Fibroblast of pulmonary artery (primary cell): ENCODE results near the gene PRPF31.

Source experiments
- DNase-seq: peaks from one replicate; pipeline ENCODE4 v3.0.0-alpha.2; 2010; ENCODE audit warnings: low read depth
- H3K4me3 ChIP-seq: replicated peaks from 2 replicates; pipeline ENCODE4 v1.5.1; 2011; ENCODE audit warnings: low read depth, mild to moderate bottlenecking, control low read depth, low read length, moderate library complexity
- TF ChIP-seq, protein P1 (sequence below): IDR thresholded peaks from 2 replicates; pipeline ENCODE4 v1.5.1; 2011; ENCODE audit warnings: mild to moderate bottlenecking, control low read depth, low read length, inconsistent platforms; ENCODE audit errors: missing control alignments

PRPF31 gene

DNA sequence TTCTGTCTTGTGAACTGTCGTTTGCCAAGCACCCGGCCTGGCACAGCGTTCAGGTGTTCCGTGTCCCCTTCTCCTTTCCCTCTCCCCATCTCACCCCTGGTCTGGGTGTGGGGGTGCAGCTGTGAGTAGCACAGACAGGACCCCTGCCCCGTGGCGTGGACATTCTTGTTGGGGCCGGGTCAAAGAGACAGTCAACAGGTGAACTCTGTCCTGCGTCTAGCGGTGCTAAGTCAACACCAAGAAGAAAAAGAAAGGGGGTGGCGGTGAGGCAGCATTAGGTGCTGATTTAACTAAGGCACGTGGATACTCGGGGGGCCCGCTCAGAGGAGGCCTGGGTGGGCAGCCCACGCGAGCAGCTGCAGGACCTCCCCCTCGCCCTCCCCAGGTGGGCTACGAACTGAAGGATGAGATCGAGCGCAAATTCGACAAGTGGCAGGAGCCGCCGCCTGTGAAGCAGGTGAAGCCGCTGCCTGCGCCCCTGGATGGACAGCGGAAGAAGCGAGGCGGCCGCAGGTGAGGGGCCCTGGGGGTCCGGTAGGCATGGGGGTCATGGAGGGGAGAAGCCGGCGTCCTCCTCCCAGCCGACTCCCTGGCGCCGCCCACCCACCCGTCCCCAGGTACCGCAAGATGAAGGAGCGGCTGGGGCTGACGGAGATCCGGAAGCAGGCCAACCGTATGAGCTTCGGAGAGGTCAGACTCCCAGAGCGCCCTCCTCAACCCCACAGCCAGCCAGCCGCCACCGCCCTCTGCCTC is 12.3 kb downstream of the PRPF31 start:
- TF ChIP-seq, protein P1, sequence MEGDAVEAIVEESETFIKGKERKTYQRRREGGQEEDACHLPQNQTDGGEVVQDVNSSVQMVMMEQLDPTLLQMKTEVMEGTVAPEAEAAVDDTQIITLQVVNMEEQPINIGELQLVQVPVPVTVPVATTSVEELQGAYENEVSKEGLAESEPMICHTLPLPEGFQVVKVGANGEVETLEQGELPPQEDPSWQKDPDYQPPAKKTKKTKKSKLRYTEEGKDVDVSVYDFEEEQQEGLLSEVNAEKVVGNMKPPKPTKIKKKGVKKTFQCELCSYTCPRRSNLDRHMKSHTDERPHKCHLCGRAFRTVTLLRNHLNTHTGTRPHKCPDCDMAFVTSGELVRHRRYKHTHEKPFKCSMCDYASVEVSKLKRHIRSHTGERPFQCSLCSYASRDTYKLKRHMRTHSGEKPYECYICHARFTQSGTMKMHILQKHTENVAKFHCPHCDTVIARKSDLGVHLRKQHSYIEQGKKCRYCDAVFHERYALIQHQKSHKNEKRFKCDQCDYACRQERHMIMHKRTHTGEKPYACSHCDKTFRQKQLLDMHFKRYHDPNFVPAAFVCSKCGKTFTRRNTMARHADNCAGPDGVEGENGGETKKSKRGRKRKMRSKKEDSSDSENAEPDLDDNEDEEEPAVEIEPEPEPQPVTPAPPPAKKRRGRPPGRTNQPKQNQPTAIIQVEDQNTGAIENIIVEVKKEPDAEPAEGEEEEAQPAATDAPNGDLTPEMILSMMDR = no peak
- no peak for DNase-seq
- no peak overlapping the region for H3K4me3 ChIP-seq

DNA sequence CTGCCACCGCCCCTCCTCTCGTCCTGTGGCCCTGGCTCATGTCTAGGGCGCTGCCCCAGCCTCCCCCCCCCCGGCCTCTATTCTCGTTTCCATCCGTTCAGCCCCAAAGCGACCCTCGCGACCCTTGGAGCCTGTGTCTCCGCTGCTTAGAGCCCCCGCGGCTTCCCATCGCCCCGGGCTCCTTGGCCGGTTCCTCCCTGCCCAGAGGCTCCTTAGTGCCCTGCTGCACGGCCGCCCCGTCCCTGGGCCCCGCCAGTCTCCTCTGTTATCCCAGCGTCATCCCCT is 12.8 kb downstream of the PRPF31 start:
- H3K4me3 ChIP-seq = no peak overlapping the region
- TF ChIP-seq, protein P1 = no peak
- no peak for DNase-seq

DNA sequence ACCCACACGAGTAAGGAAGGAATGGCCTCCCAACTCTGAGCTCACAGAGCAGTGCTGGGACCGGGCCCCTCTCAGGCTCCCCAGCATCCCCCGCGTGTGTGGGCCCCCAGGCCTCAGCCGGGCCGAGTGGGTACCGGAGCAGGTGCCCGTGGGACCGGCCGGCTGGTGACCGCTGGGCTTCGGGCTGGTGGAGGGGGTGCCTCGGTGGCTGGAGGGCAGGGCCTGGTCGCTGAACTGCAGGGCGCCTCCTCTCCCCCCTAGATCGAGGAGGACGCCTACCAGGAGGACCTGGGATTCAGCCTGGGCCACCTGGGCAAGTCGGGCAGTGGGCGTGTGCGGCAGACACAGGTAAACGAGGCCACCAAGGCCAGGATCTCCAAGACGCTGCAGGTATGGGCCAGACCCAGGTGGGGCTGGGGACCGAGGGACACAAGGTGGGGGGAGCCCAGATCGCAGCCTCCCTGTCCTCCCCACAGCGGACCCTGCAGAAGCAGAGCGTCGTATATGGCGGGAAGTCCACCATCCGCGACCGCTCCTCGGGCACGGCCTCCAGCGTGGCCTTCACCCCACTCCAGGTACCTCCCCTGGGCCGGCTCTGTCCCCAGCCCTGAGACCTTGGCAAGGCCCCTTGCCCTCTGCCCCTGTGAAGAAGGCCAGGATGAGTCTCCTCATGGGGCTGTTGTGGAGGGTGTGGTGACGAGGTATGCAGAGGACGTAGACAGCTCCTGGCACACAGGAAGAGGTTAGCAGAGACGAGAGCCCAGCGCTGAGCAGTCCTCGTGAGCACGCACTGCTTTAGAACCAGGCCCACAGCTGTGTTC is 13.5 kb downstream of the PRPF31 start:
- no peak for DNase-seq
- H3K4me3 ChIP-seq = no peak overlapping the region
- TF ChIP-seq, protein P1 = no peak

DNA sequence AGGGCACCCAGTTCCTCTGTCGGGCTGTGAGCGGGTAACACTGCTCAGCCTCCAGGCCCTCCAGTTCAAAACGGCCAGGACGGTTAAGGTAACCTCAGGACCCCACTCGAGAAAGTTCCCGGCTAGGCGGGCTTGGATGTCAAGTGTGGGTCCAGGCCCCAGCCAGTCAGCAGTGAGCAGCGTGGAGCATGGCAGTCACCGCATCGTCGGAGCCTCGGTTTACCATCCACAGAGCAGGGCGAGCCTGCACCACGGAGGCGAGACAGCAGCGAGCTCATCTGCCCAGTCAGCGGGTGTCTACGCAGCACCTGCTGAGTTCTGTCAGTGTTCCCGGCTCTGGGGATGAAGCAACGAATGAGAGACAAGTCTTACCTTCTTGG is 14.1 kb downstream of the PRPF31 start:
- no peak overlapping the region for H3K4me3 ChIP-seq
- TF ChIP-seq, protein P1 = no peak
- no peak for DNase-seq

DNA sequence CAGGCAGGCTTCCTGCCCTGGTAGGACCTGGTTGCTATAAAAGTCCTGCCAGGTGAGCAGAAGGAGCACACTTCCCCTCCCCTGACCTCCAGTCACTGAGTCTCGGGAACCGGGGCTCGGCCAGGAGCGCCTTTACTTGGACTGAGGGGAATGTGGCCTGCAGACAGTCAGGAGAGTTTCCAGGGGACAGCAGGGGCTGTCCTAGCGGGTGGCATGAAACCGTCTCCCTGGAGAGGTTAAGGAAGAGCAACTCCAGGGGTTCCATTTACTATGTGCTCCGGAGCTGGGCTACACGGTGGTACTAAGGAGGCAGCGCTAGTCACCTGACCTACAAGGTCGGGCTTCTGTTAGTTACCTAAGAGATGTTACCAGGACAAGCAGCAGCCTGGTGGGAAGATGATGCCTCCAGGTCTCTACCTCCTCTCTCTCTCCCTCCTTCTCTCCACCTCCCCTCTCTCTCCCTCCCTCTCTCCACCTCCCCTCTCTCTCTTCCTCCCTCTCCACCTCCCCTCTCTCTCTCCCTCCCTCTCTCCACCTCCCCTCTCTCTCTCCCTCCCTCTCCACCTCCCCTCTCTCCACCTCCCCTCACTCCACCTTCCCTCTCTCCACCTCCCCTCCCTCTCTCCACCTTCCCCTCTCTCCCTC is 17.9 kb downstream of the PRPF31 start:
- H3K4me3 ChIP-seq = no peak overlapping the region
- TF ChIP-seq, protein P1 = no peak
- no peak for DNase-seq

DNA sequence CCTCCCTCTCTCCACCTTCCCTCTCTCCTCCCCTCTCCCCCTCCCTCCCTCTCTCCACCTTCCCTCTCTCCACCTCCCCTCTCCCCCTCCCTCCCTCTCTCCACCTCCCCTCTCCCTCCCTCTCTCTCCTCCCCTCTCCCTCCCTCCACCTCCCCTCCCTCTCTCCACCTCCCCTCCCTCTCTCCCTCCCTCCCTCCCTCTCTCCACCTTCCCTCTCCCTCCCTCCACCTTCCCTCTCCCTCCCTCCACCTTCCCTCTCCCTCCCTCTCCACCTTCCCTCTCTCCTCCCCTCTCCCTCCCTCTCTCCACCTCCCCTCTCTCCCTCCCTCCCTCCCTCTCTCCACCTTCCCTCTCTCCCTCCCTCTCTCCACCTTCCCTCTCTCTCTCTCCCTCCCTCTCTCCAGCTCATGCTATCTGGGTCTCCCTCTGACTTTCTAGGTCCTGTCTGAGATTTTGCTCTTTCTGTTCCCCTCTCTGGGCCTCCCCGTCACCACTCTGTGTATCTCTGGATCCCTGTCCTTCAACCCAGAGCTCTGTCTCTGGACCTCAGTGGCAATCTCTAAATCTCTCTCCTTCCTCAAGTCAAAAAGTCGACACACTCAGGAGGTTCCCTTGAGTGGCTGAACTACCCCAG is 18.5 kb downstream of the PRPF31 start:
- TF ChIP-seq, protein P1 = no peak
- no peak for DNase-seq
- H3K4me3 ChIP-seq = no peak overlapping the region
